Neuronal stem cell (in vitro differentiated cells): Measurements from ENCODE around the gene PLEKHA7. TPM values are rescaled to one million over a fixed set of nuclear protein-coding genes. Genes with fewer than 3 reads are reported as not detected.
"Not testable (repeated sequence)": the region's sequence is repeated elsewhere in the genome, so short reads cannot be mapped to it uniquely, and the experiment has no call there.

Source experiments
- DNase-seq: peaks from one replicate; pipeline ENCODE4 v3.0.0-alpha.2; 2013; ENCODE audit warnings: low spot score
- H2AFZ ChIP-seq: one replicate; pipeline ENCODE4 v1.6.1; 2013; ENCODE audit warnings: mild to moderate bottlenecking, low read length, inconsistent platforms
- H2AK5ac ChIP-seq: 2 replicates; pipeline ENCODE4 v1.6.1; 2013; ENCODE audit warnings: low read depth, mild to moderate bottlenecking, inconsistent platforms, low read length, moderate library complexity, mixed read lengths
- H2BK120ac ChIP-seq: 2 replicates; pipeline ENCODE4 v1.6.1; 2013; ENCODE audit warnings: low read depth, mild to moderate bottlenecking, inconsistent platforms, low read length, moderate library complexity, mixed read lengths
- H2BK12ac ChIP-seq: one replicate; pipeline ENCODE4 v1.6.1; 2013; ENCODE audit warnings: low read length, inconsistent platforms
- H2BK15ac ChIP-seq: 2 replicates; pipeline ENCODE4 v1.6.1; 2013; ENCODE audit warnings: mild to moderate bottlenecking, low read length, inconsistent platforms, mixed read lengths
- H2BK5ac ChIP-seq: one replicate; pipeline ENCODE4 v1.6.1; 2013; ENCODE audit warnings: inconsistent platforms, mild to moderate bottlenecking, low read length, moderate library complexity
- H3K14ac ChIP-seq: one replicate; pipeline ENCODE4 v1.6.1; 2013; ENCODE audit warnings: low read length, inconsistent platforms
- H3K18ac ChIP-seq: 2 replicates; pipeline ENCODE4 v1.6.1; 2013; ENCODE audit warnings: low read length, inconsistent platforms
- H3K23ac ChIP-seq: 2 replicates; pipeline ENCODE4 v1.6.1; 2013; ENCODE audit warnings: low read depth, mild to moderate bottlenecking, mixed read lengths, low read length, inconsistent platforms; ENCODE audit not compliant: poor library complexity
- H3K27ac ChIP-seq: replicated peaks from 3 replicates; pipeline ENCODE4 v1.5.1; 2013; ENCODE audit warnings: low read length, inconsistent platforms
- H3K27me3 ChIP-seq, 3 experiments: 2 replicates each; pipeline ENCODE4 v1.6.1; 2013; ENCODE audit warnings: low read length in 3 of 3, mild to moderate bottlenecking in 2 of 3, inconsistent platforms in 1 of 3, low read depth in 1 of 3, mixed read lengths in 1 of 3, moderate library complexity in 1 of 3; ENCODE audit not compliant: control insufficient read depth in 3 of 3, insufficient read depth in 3 of 3
- H3K36me3 ChIP-seq, 2 donors: replicated peaks in 1 of 2; 2 replicates each; pipeline ENCODE4 v1.6.1; 2013; ENCODE audit warnings: low read length in 2 of 2; ENCODE audit not compliant: control insufficient read depth in 2 of 2, insufficient read depth in 2 of 2
- H3K4ac ChIP-seq: 2 replicates; pipeline ENCODE4 v1.6.1; 2013; ENCODE audit warnings: inconsistent platforms, mild to moderate bottlenecking, low read length, moderate library complexity
- H3K4me1 ChIP-seq, 2 donors: 1 replicate in 1 of 2; 2 replicates in 1 of 2; pipeline ENCODE4 v1.6.1; 2013; ENCODE audit warnings: low read length in 2 of 2, low read depth in 1 of 2; ENCODE audit not compliant: control insufficient read depth in 2 of 2, insufficient read depth in 1 of 2
- H3K4me2 ChIP-seq: one replicate; pipeline ENCODE4 v1.6.1; 2013; ENCODE audit warnings: mild to moderate bottlenecking, low read length, inconsistent platforms; ENCODE audit not compliant: insufficient read depth, poor library complexity, severe bottlenecking
- H3K4me3 ChIP-seq, 2 donors: 2 replicates each; pipeline ENCODE4 v1.5.1; 2013; ENCODE audit warnings: low read length in 2 of 2, mild to moderate bottlenecking in 2 of 2, inconsistent platforms in 1 of 2, moderate library complexity in 1 of 2
- H3K79me1 ChIP-seq: one replicate; pipeline ENCODE4 v1.6.1; 2013; ENCODE audit warnings: low read depth, mild to moderate bottlenecking, inconsistent platforms, low read length, moderate library complexity
- H3K9ac ChIP-seq: one replicate; pipeline ENCODE4 v1.6.1; 2013; ENCODE audit warnings: mild to moderate bottlenecking, low read depth, low read length, inconsistent platforms; ENCODE audit not compliant: poor library complexity
- H3K9me3 ChIP-seq, 2 donors: replicated peaks in 1 of 2; 2 replicates each; pipeline versions ENCODE3 to v1.6.1; 2013; ENCODE audit warnings: low read length in 2 of 2, mild to moderate bottlenecking in 2 of 2, inconsistent platforms in 1 of 2, low read depth in 1 of 2, mixed read lengths in 1 of 2, moderate library complexity in 1 of 2; ENCODE audit not compliant: control insufficient read depth in 2 of 2, insufficient read depth in 1 of 2
- H4K8ac ChIP-seq: one replicate; pipeline ENCODE4 v1.6.1; 2013; ENCODE audit warnings: low read depth, mild to moderate bottlenecking, inconsistent platforms, low read length, moderate library complexity
- H4K91ac ChIP-seq: one replicate; pipeline ENCODE4 v1.6.1; 2013; ENCODE audit warnings: low read length, low read depth, mild to moderate bottlenecking, inconsistent platforms; ENCODE audit not compliant: poor library complexity
- WGBS, 2 donors: extraction: QIAGEN DNeasy Blood & Tissue Kit; methylation state at CpG; one replicate each; pipeline ENCODE4 v1.1.7; 2013; ENCODE audit warnings: missing lambda C conversion rate in 2 of 2, mixed read lengths in 1 of 2; ENCODE audit not compliant: insufficient read length in 2 of 2, insufficient replicate concordance in 1 of 2; ENCODE audit errors: extremely low coverage in 2 of 2; 5-methylcytosine and 5-hydroxymethylcytosine counted together
- polyA plus RNA-seq, 2 experiments: library from polyadenylated mRNA; stranded (reverse); fragments of 200-250 nt; gene quantifications; one replicate each; pipeline ENCODE4 v1.2.3, GENCODE V29; 2013

The PLEKHA7 gene
- 15.2 TPM for polyA plus RNA-seq (2013, experiment 1 of 2)
- 15.1 TPM for polyA plus RNA-seq (2013, experiment 2 of 2)

DNA sequence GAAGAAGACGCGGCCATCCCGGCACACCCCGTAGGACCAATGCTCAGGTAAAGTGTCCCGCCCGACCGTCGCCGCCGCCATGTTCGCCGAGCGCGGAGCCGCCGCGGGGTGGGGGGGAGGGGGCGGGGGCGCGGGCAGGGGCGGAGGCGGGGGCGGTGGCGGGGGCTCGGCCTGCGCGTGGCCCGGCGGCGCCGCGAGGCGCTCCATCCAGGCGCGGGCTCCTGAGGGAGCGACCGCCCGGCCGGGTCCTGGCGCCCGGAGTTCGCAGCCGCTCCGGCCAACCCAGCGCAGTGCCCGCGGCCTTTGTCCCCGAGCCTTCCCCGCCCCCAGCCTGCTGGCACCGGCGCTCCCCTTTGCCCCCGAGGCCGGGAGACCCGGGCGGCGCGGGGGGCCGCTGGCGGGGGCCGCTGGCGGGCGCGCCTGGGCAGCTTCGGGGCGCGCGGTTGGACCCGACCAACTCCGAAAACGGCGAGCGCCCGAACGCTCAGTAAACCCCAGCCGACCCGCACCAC is at the start of gene PLEKHA7:
PLEKHA7 (minus strand) TSS at position 94 of the 512 bp plus-strand sequence; CDS start at position 81, 13 bp downstream.
- H2BK5ac ChIP-seq, result peak within 1 kb of the TSS; percentile 58
- peak within 1 kb of the TSS; percentile 90 for H3K9ac ChIP-seq
- peak within 1 kb of the TSS; percentile 33 for H2BK15ac ChIP-seq
- WGBS, 2 donors, result no CpG with 5 or more reads among the region's 76 CpGs
- H3K18ac ChIP-seq, result peak within 1 kb of the TSS; percentile 94
- H3K36me3 ChIP-seq, result peaks cover 2 to 9% of the 10 kb centered on the region in 2 donors
- no peak within 1 kb of the TSS for H3K23ac ChIP-seq
- H3K79me1 ChIP-seq, result no peaks in the 10 kb centered on the region
- H3K27me3 ChIP-seq, result no peaks in the 10 kb centered on the region
- H4K8ac ChIP-seq, result no peak within 1 kb of the TSS
- peak within 1 kb of the TSS; percentile 50 for H2AK5ac ChIP-seq
- peak within 1 kb of the TSS; percentile 100 for H2AFZ ChIP-seq
- no peak within 1 kb of the TSS for H3K4ac ChIP-seq
- H3K4me1 ChIP-seq, result peaks cover 0 to 3% of the 10 kb centered on the region in 2 donors
- H3K9me3 ChIP-seq, result no peaks in the 10 kb centered on the region
- H3K27ac ChIP-seq, result no peak within 1 kb of the TSS
- no peak within 1 kb of the TSS for H2BK120ac ChIP-seq
- DNase-seq, result peak; percentile 32
- H3K4me3 ChIP-seq, result peak within 1 kb of the TSS; percentile 90 to 91
- H3K4me2 ChIP-seq, result peak within 1 kb of the TSS; percentile 76
- H2BK12ac ChIP-seq, result no peak within 1 kb of the TSS
- no peak within 1 kb of the TSS for H3K14ac ChIP-seq
- no peak within 1 kb of the TSS for H4K91ac ChIP-seq

DNA sequence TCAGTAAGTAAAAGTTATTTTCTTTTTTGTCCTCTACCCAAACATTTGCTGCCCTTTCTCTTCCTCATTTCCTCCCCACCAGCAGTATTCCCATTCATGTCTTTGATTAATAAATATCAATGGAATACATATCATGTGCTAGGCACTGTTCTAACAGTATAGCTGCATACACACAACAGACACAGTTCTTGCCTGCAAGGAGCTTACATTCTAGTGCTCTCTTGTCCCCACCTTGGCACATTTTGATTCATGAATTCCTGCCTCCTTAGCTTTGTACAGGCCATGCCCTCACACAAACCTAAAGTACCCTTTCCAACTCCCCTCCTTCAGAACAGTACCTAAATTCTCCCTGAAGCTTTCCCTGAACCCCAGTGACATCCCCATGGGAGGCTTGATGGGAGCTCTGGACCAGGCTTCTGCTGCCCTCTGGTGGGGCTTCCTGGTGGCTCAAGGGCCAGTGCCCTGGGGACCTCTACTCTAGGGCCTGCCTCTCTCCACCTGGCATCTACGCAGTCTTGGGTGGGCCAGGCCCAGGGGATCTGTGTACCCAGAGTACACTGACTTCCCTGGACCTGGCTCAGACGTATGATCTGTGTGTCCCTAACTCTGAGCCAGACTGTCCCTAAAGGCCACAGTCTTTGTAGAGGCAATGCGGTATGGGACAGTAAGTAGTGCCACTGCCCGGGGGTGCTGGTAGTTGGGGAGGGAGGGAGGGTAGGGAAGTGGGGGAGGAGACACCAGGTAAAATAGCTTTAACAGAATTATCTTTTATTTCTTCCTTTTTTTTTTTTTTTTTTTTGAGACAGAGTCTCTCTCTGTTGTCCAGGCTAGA is 49.2 kb upstream of the PLEKHA7 start:
- Histone ChIP-seq H4K8ac (no peak overlapping the region), H3K14ac (no peak overlapping the region), H3K18ac (peak overlapping the region; percentile 32), H2BK120ac (no peak overlapping the region), H3K9me3 (no peaks in the 10 kb centered on the region), H3K36me3 (peaks cover 0 to 1% of the 10 kb centered on the region in 2 donors), H2BK12ac (no peak overlapping the region), H3K4me2 (no peak overlapping the region), H3K4me3 (no peak overlapping the region), H3K79me1 (no peaks in the 10 kb centered on the region), H3K27ac (no peak overlapping the region), H3K4me1 (no peaks in the 10 kb centered on the region), H3K4ac (no peak overlapping the region), H3K9ac (no peak overlapping the region), H3K27me3 (no peaks in the 10 kb centered on the region), H4K91ac (no peak overlapping the region), H2BK5ac (no peak overlapping the region), H2BK15ac (no peak overlapping the region), H2AK5ac (peak overlapping the region; percentile 39), H3K23ac (no peak overlapping the region), H2AFZ (no peak overlapping the region)
- WGBS, 2 donors, result no CpG with 5 or more reads among the region's 4 CpGs
- peak; percentile 52 for DNase-seq

GRCh38 chr11:17051146-17051545 is 36.9 kb upstream of the PLEKHA7 start:
- not testable (repeated sequence) for H4K91ac ChIP-seq, H3K79me1 ChIP-seq, H3K27ac ChIP-seq, H3K4me2 ChIP-seq, H3K14ac ChIP-seq, H3K36me3 ChIP-seq, H3K9ac ChIP-seq, DNase-seq, H3K4ac ChIP-seq, H2AFZ ChIP-seq, H2BK15ac ChIP-seq, H2BK12ac ChIP-seq, H2BK120ac ChIP-seq, H3K9me3 ChIP-seq, H3K4me1 ChIP-seq, H4K8ac ChIP-seq, H2BK5ac ChIP-seq, H3K4me3 ChIP-seq, H3K23ac ChIP-seq, H3K27me3 ChIP-seq, H2AK5ac ChIP-seq, H3K18ac ChIP-seq
- WGBS, 2 donors, result no CpG with 5 or more reads among the region's 27 CpGs

- not testable (repeated sequence) for H4K91ac ChIP-seq, H3K23ac ChIP-seq, DNase-seq, H3K79me1 ChIP-seq, H3K4ac ChIP-seq, H3K9ac ChIP-seq, H2AFZ ChIP-seq, H3K4me1 ChIP-seq, H3K9me3 ChIP-seq, H3K27me3 ChIP-seq, H2BK5ac ChIP-seq, H2BK15ac ChIP-seq, H3K4me2 ChIP-seq, H2BK120ac ChIP-seq, H3K36me3 ChIP-seq, H3K4me3 ChIP-seq, H3K18ac ChIP-seq, H4K8ac ChIP-seq, H2AK5ac ChIP-seq, H3K27ac ChIP-seq, H2BK12ac ChIP-seq, H3K14ac ChIP-seq
- WGBS, 2 donors, result no CpG with 5 or more reads among the region's 4 CpGs
Measured at GRCh38 chr11:17048491-17048890, 34.3 kb upstream of the PLEKHA7 start.
